Hindlimb muscle (tissue), 1 donor: ENCODE measurements around the gene MSRB1. TPM values are rescaled to one million over a fixed set of nuclear protein-coding genes. Genes with fewer than 3 reads are reported as not detected.
"Not testable (repeated sequence)": the region's sequence is repeated elsewhere in the genome, so short reads cannot be mapped to it uniquely, and the experiment has no call there.

ENCODE experiments used
- DNase-seq: peaks from one replicate; pipeline ENCODE4 v3.0.0-alpha.2; 2013
- polyA plus RNA-seq: library from polyadenylated mRNA; unstranded; fragments of 120-200 nt; gene quantifications from one replicate; pipeline ENCODE4 v1.2.1, GENCODE V29; 2013; ENCODE audit not compliant: insufficient read length

MSRB1 gene
- polyA plus RNA-seq, 1 donor: 39.0 TPM

DNA sequence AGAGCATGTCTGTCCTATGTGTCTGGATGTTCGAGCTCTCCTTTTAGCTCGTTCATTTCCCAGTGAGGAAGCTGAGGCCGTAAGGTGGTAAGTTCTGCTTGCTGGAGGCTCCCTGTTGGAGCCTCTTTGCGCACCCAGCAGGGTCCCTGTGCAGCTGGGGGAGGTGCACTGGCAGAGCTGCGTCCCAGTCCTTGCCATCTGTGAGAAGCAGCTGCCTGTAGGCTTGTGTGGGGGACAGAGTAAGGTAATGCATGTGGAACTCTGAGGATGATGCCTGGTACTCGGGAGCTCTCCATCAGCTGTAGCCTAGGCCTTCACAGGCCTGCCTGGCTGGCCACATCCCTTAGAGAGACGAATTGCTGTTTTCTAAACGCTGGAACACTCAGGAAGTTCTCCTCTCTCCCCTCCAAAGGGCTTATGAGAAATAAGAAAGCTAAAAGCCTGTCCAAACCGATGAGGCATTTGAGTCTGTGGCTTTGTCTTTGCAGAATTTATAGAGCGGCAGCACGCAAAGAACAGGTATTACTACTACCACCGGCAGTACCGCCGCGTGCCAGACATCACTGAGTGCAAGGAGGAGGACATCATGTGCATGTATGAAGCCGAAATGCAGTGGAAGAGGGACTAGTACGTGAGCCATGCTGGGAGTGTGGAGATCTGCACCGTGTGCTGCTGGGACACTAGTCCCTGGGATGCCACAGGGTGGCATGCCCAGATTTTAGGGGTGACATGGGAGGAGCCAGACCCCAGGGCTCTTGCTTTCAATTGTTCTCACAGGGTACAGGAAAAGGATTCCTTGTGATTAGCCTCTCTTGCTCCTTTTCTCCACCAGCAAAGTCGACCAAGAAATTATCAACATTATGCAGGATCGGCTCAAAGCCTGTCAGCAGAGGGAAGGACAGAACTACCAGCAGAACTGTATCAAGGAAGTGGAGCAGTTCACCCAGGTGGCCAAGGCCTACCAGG lies 17.9 kb upstream of the MSRB1 start:
- no peak for DNase-seq

- peak; percentile 94 for DNase-seq
Observed at GRCh38 chr16:1959269-1960039, 16.5 kb upstream of the MSRB1 start, which contains the start of gene NDUFB10. TSS of gene NDUFB10 (plus strand) at chr16:1959538. CDS start at chr16:1959625, 87 bp downstream.

DNA sequence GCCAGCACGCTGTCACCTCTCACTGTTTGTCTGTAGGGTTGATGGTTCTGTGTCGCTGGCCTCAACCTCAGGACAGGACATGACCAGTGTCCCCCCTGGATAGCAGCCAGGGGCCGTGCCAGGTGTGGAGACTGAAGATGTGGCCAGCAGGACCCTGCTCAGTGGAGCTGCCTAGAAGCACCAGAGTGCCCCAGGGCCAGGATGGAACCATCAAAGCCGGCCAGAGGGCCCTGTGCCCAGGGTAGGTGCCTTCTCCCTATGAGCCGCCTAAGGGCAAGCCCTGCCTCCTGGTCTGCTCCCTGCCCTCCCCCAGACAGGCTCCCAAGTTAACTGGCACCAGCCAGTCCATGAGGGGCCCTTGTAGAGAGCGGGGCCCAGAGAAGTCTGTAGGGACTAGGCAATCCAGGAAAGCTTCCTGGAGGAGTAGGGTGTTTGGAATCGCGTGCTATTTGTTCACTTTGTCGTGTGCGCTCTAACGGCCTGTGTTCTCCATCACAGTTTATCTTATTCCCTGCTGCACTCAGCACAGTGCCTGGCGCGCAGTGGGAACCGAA lies 15.8 kb upstream of the MSRB1 start:
- no peak for DNase-seq

DNA sequence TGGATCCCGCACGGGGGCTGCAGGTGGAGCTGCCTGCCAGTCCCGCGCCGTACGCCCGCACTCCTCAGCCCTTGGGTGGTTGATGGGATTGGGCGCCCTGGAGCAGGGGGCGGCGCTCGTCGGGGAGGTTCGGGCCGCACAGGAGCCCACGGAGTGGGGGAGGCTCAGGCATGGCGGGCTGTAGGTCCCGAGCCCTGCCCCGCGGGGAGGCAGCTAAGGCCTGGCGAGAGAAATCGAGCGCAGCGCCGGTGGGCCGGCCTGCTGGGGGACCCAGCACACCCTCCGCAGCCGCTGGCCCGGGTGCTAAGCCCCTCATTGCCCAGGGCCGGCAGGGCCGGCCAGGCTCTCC lies 15.1 kb upstream of the MSRB1 start:
- DNase-seq: not testable (repeated sequence)

GRCh38 chr16:1957434-1958142 lies 14.6 kb upstream of the MSRB1 start:
- not testable (repeated sequence) for DNase-seq

DNA sequence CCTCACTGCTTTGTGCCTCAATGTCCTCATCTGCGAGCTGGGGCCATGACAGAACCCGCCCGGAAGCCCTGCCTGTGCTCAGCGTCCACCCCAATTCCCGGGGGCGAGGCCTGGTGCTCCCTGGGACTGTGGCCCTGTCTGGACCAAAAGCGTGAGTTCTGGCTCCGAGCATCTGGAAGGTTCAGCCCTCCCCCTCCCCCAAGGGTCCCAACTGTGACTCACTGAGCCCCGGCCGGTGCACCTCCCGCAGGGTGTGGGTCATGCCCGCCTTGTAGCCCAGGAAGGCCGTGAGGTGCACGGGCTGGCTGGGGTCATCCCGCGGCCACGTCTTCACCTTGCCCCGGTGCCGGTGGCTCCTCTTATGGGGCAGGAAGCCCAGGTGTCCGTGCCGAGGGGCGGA lies 10.7 kb upstream of the MSRB1 start:
- no peak for DNase-seq

- no peak for DNase-seq
Observed at GRCh38 chr16:1950559-1950958, 7.6 kb upstream of the MSRB1 start.

GRCh38 chr16:1950047-1950446 lies 7.0 kb upstream of the MSRB1 start:
- DNase-seq: no peak

- DNase-seq: no peak
Observed at GRCh38 chr16:1949507-1949906, 6.5 kb upstream of the MSRB1 start.

GRCh38 chr16:1947369-1947670 lies 4.3 kb upstream of the MSRB1 start:
- DNase-seq: no peak

DNA sequence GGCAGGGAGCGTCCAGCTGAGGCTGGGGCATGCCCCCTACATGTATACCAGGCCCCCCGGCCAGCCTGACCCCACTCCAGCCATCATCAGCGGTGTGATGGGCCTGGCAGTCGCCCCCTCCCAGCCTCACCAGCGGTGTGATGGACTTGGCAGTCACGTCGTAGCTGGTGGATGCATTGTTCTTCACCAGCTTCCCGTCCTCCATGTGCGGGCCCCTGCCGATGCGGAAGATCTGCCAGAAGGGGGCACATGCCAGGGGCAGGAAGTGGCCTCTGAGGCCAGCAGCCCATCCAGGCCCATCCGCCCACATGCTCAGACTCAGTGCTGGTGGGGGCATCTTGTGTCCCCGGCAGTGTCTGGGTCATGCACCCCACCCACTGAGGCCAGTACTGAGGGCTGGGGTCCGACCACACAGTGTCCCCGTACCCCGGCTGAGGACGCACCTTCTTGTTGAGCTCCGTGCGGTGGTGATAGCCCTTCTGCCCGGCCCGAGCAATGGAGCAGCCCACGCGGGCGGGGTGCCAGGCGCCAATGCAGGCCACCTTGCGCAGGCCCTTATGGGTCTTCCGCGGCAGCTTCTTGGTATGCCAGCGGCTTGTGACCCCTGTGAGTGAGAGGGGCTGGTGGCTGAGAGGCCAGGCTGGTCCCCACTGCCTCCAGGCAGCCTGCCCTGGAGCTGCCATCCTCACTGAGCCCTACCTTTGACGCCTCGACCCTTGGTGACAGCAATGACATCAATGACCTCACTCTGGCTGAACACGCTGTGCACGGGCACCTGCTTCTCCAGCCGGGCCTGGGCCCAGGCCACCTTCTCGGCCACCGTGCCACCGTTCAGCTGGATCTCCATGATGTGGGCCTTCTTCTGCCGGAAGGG lies 3.7 kb upstream of the MSRB1 start:
- no peak for DNase-seq

GRCh38 chr16:1945559-1946391 lies 2.8 kb upstream of the MSRB1 start:
- DNase-seq: no peak

DNA sequence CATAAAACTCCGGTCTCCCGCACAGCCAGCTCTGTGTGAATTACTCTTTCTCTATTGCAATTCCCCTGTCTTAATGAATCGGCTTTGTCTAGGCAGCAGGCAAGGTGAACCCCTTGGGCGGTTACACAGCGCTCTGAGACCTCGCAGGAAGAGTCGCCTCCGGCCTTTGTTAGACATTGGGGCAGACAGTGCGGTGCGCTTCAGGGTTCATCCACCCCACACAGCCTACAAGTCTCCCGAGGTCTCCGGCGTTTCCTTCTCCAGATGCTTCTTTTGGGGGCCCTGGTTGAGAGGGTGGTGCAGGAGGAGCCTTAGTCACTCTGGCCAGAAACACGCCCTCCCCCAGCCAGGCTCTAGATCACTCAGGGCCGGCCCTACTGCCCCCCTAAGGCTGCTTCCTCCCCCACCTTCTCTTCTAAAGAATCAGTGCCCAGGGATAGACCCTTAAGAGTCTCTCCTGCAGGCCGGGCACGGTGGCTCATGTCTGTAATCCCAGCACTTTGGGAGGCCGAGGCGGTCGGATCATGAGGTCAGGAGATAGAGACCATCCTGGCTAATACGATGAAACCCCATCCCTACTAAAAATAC lies 1.7 kb upstream of the MSRB1 start:
- no peak for DNase-seq

- DNase-seq: no peak
Observed at GRCh38 chr16:1942047-1942809, 771 bp downstream of the MSRB1 start.

- DNase-seq: no peak
Observed at GRCh38 chr16:1941162-1942046, 1.6 kb downstream of the MSRB1 start.

GRCh38 chr16:1940273-1941161 lies 2.5 kb downstream of the MSRB1 start:
- no peak for DNase-seq

DNA sequence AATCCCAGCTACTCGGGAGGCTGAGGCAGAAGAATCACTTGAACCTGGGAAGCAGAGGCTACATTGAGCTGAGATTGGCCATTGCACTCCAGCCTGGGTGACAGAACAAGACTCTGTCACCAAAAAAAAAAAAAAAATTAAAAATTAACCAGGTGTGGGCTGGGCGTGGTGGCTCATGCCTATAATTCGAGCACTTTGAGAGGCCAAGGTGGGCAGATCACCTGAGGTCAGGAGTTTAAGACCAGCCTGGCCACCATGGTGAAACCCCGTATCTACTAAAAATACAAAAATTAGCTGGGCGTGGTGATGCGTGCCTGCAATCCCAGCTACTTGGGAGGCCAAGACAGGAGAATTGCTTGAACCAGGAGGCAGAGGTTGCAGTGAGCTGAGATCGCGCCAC lies 3.2 kb downstream of the MSRB1 start:
- DNase-seq: not testable (repeated sequence)

GRCh38 chr16:1938910-1939309 lies 4.1 kb downstream of the MSRB1 start:
- no peak for DNase-seq
